Stomach (tissue), 4 donors: ENCODE data around the gene MTCH2.

ENCODE experiments used
- CTCF ChIP-seq, 7 experiments: fragments of 450-650 bp in 4 of 7; fragments of 200-600 bp in 3 of 7; sonication (generic) in 3 of 7; IDR thresholded peaks; one replicate each; pipeline ENCODE4 v1.5.1; 2016 to 2019; ENCODE audit warnings: antibody characterized with exemption in 7 of 7, control low read depth in 2 of 7, mild to moderate bottlenecking in 1 of 7
- EP300 ChIP-seq: sonication (generic); formaldehyde crosslinking; IDR thresholded peaks from one replicate; pipeline ENCODE4 v1.6.1; 2017; ENCODE audit warnings: antibody characterized with exemption
- POLR2A ChIP-seq, 4 donors: fragments of 450-650 bp; IDR thresholded peaks; one replicate each; pipeline ENCODE4 v1.6.1; 2016; ENCODE audit warnings: antibody characterized with exemption in 4 of 4, control low read depth in 2 of 4, mild to moderate bottlenecking in 1 of 4, moderate library complexity in 1 of 4
- POLR2AphosphoS5 ChIP-seq, 3 donors: sonication (generic); formaldehyde crosslinking; IDR thresholded peaks; one replicate each; pipeline ENCODE4 v1.6.1; 2016; ENCODE audit warnings: antibody characterized with exemption in 3 of 3

GRCh38 chr11:47667555-47667954 lies 25.2 kb upstream of the MTCH2 start:
- TF ChIP-seq EP300 (no peak), CTCF (IDR thresholded peaks at IDR 0.05) (no peak), POLR2A (IDR thresholded peaks at IDR 0.05) (no peak), POLR2AphosphoS5 (IDR thresholded peaks at IDR 0.05) (no peak)
